AG09309 (cell line): ENCODE results near the gene BAIAP2L2.

Experiments used
- DNase-seq: peaks from one replicate; pipeline ENCODE4 v3.0.0-alpha.2; 2010; ENCODE audit warnings: low read depth
- H3K4me3 ChIP-seq: 2 replicates; pipeline ENCODE4 v1.5.1; 2011; ENCODE audit warnings: mild to moderate bottlenecking, low read depth, low read length, moderate library complexity; ENCODE audit not compliant: control insufficient read depth
- TF ChIP-seq, protein P1 (sequence below): IDR thresholded peaks from 2 replicates; pipeline ENCODE4 v1.5.1; 2011; ENCODE audit warnings: mild to moderate bottlenecking, low read depth, low read length, inconsistent platforms; ENCODE audit not compliant: insufficient read depth, control insufficient read depth; ENCODE audit errors: missing control alignments

Gene BAIAP2L2

DNA sequence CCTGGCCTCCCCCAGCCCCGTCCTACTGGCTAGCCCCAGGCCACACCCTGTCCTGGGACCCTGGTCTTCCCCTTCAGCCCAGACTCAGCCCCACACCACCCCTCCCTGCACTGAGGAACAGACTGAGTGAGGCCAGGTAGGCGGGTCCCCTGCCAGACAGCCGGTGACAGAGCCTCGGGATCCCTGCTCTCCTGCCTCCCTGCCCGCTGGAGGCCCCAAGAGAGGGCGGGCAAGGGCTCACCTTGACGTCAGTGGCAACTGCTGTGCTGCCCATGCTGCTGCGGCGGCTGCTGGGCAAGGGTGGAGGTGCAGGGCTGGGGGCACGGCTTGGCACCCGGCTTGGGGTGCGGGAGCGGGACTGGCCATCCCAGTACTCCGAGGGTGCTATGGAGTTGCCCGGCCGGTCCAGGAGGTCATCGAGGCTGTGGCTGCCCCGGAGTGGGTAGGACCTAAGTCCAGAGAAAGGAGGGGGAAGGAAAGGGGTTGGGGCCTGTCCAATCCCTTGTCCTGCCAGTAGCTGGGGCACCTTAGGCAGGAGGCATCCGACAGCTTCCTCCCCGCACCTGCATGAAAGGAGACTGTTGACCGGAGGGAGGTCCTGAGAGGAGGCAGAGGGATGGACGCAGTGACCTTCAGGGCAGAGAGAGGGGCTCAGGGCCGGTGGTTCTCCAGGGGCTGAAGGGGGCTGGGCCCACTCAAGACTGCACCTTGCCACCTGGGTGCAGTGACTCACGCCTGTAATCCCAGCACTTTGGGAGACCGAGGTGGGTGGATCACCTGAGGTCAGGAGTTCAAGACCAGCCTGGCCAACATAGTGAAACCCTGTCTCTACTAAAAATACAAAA, 24.3 kb downstream of the BAIAP2L2 start:
- DNase-seq = no peak
- TF ChIP-seq, protein P1, sequence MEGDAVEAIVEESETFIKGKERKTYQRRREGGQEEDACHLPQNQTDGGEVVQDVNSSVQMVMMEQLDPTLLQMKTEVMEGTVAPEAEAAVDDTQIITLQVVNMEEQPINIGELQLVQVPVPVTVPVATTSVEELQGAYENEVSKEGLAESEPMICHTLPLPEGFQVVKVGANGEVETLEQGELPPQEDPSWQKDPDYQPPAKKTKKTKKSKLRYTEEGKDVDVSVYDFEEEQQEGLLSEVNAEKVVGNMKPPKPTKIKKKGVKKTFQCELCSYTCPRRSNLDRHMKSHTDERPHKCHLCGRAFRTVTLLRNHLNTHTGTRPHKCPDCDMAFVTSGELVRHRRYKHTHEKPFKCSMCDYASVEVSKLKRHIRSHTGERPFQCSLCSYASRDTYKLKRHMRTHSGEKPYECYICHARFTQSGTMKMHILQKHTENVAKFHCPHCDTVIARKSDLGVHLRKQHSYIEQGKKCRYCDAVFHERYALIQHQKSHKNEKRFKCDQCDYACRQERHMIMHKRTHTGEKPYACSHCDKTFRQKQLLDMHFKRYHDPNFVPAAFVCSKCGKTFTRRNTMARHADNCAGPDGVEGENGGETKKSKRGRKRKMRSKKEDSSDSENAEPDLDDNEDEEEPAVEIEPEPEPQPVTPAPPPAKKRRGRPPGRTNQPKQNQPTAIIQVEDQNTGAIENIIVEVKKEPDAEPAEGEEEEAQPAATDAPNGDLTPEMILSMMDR = no peak
- no peak overlapping the region for H3K4me3 ChIP-seq

DNA sequence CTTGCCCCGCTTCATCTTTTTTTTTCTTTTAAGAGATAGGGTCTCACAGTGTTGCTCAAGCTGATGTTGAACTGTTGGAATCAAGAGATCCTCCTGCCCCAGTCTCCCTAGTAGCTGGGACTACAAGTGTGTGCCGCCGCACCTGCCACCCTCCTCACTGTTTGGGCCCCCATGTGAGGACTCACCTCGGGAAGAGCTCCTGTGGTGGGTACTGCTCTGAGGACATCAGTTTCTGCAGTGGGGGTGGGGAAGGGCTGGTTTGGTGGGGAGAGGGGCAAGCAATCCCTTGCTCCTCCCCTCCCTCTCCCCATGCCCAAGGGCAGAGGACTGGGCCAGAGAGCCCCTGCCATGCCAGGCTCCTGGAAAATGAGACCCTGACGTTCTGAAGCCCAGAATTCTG, 25.0 kb downstream of the BAIAP2L2 start:
- TF ChIP-seq, protein P1 = no peak
- no peak for DNase-seq
- H3K4me3 ChIP-seq = no peak overlapping the region

DNA sequence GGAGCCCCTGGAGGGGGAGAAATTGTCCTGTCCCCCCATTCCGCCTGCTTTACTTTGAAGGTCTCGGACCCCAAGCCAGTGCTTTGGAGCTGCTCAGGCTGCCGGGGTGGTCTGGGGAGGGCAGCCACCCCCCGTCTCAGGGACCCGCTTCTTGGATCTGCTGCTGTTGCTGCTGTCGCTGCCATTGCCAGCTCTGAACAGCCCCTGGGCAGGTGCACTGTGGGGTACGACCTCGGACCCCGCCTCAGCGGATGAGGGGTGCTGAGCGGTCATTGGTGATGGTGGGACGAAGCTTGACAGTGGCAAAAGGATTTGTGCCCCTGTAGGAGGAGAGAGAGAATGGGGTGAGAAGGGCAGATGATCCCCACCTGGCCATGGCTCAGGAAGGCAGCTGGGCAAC, 25.4 kb downstream of the BAIAP2L2 start:
- no peak overlapping the region for H3K4me3 ChIP-seq
- TF ChIP-seq, protein P1 = no peak
- DNase-seq = no peak

DNA sequence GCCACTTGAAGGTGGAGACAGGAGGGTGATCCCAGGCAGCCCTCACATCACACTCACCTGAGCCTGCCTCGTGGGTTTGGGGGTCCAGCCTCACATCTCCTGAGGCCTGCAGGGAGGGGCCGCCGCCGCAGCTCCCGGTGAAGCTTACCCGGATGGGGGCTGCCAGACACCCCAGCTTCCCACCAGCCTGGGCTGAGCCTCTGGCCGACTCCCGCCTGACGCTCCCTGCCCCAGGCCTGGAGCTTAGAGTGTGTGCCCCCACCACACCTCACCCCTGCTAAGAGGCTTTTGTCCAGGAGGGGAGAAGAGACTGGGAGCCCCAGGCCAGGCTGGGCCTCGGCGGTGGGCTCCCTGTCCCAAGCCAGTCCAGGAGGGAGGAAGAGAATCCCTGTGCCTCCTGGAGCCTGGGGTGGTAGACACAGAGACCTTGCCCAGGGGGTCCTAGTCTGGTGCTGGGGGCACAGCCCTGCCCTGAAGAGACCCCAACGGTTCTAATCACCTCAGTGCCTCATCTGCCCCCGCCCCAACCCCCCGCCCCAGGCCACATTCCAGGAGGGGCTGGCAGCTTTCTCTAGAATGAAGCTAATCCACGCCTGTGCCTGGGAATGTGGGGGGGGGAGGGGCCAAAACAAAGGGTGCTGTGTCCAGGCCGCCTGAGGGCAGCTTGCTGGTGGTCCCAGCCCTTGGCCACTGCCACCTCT, 26.4 kb downstream of the BAIAP2L2 start, which contains the start of gene SLC16A8:
SLC16A8 (minus strand) TSS at position 254 of the 701 bp plus-strand sequence. CDS start 1,311 bp downstream, outside the sequence.
- no peak within 1 kb of the TSS for H3K4me3 ChIP-seq
- no peak for DNase-seq
- TF ChIP-seq, protein P1 = no peak

DNA sequence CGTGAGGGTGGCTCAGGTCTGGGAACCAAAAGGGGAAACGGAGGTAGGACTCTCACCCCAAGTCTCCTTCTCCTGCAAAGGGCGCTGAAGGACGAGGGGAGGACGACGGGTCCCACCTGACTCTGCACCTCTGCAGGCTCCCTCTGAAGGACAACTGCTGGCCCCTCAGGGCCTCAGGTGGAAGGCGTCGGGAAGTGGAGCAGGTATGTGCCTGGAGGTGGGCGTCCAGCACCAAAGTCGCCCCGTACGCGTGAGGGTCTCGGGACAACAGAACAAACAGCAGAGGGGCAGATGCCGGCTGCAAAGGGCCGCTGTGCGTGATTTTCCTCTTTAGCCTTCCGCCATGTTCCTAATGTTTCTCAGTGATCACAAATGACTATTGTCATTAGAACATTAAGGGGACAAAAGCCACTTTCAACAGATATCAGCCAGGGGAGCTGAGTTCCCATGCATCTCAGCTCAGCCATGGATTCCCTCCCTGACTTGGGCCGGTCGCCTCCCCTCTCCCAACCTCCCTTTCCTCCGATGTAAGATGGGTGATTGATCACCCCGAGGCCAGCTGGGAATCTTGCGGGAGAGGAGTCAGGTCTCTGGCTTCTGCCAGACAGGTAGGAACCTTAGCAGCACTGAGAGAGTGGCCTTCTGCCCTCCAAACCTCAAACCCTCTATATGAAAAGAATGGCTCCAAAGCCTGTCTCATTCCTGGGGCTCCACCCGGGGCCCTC, 27.3 kb downstream of the BAIAP2L2 start:
- DNase-seq = no peak
- TF ChIP-seq, protein P1 = no peak
- H3K4me3 ChIP-seq = no peak overlapping the region
